Parathyroid adenoma (tissue), 2 donors: ENCODE results near the gene FARS2.

Source experiments
- H2AFZ ChIP-seq: fragments of 300-600 bp; sonication (generic); one replicate; pipeline ENCODE4 v1.7.0; 2017; ENCODE audit warnings: antibody characterized with exemption, mild to moderate bottlenecking
- H3K27ac ChIP-seq: fragments of 300-600 bp; sonication (generic); one replicate; pipeline ENCODE4 v1.7.0; 2017
- H3K27me3 ChIP-seq: fragments of 300-600 bp; sonication (generic); one replicate; pipeline ENCODE4 v1.7.0; 2017; ENCODE audit warnings: low read length; ENCODE audit not compliant: control insufficient read depth, insufficient read depth
- H3K36me3 ChIP-seq: fragments of 300-600 bp; sonication (generic); one replicate; pipeline ENCODE4 v1.7.0; 2017; ENCODE audit warnings: low read length; ENCODE audit not compliant: control insufficient read depth, insufficient read depth
- H3K4me1 ChIP-seq: fragments of 300-600 bp; sonication (generic); one replicate; pipeline ENCODE4 v1.7.0; 2017; ENCODE audit warnings: control low read depth
- H3K4me2 ChIP-seq: fragments of 300-600 bp; sonication (generic); one replicate; pipeline ENCODE4 v1.7.0; 2017; ENCODE audit warnings: low read length
- H3K4me3 ChIP-seq: fragments of 300-600 bp; sonication (generic); one replicate; pipeline ENCODE4 v1.7.0; 2017; ENCODE audit warnings: low read depth, low read length
- H3K79me2 ChIP-seq: fragments of 300-600 bp; sonication (generic); one replicate; pipeline ENCODE4 v1.7.0; 2017; ENCODE audit warnings: control low read depth
- H3K9ac ChIP-seq: fragments of 300-600 bp; sonication (generic); one replicate; pipeline ENCODE4 v1.7.0; 2017; ENCODE audit warnings: mild to moderate bottlenecking
- H3K9me3 ChIP-seq: fragments of 300-600 bp; sonication (generic); one replicate; pipeline ENCODE4 v1.7.0; 2017; ENCODE audit warnings: low read length; ENCODE audit not compliant: control insufficient read depth
- TF ChIP-seq, protein P1 (sequence below): fragments of 300-600 bp; sonication (generic); IDR thresholded peaks from one replicate; pipeline ENCODE4 v1.7.0; 2017; ENCODE audit warnings: antibody characterized with exemption, mild to moderate bottlenecking
- donor health status: primary hyperparathyroidism.

The FARS2 gene

GRCh38 chr6:5247201-5247600 is 14.1 kb upstream of the FARS2 start:
- Histone ChIP-seq H3K27me3 (no peaks in the 10 kb centered on the region), H3K27ac (no peak overlapping the region), H3K4me1 (no peaks in the 10 kb centered on the region), H3K9me3 (no peaks in the 10 kb centered on the region), H3K4me2 (no peak overlapping the region), H2AFZ (no peak overlapping the region), H3K4me3 (no peak overlapping the region), H3K36me3 (no peaks in the 10 kb centered on the region), H3K79me2 (peaks cover 2% of the 10 kb centered on the region), H3K9ac (no peak overlapping the region)
- TF ChIP-seq, protein P1, sequence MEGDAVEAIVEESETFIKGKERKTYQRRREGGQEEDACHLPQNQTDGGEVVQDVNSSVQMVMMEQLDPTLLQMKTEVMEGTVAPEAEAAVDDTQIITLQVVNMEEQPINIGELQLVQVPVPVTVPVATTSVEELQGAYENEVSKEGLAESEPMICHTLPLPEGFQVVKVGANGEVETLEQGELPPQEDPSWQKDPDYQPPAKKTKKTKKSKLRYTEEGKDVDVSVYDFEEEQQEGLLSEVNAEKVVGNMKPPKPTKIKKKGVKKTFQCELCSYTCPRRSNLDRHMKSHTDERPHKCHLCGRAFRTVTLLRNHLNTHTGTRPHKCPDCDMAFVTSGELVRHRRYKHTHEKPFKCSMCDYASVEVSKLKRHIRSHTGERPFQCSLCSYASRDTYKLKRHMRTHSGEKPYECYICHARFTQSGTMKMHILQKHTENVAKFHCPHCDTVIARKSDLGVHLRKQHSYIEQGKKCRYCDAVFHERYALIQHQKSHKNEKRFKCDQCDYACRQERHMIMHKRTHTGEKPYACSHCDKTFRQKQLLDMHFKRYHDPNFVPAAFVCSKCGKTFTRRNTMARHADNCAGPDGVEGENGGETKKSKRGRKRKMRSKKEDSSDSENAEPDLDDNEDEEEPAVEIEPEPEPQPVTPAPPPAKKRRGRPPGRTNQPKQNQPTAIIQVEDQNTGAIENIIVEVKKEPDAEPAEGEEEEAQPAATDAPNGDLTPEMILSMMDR: no peak

DNA sequence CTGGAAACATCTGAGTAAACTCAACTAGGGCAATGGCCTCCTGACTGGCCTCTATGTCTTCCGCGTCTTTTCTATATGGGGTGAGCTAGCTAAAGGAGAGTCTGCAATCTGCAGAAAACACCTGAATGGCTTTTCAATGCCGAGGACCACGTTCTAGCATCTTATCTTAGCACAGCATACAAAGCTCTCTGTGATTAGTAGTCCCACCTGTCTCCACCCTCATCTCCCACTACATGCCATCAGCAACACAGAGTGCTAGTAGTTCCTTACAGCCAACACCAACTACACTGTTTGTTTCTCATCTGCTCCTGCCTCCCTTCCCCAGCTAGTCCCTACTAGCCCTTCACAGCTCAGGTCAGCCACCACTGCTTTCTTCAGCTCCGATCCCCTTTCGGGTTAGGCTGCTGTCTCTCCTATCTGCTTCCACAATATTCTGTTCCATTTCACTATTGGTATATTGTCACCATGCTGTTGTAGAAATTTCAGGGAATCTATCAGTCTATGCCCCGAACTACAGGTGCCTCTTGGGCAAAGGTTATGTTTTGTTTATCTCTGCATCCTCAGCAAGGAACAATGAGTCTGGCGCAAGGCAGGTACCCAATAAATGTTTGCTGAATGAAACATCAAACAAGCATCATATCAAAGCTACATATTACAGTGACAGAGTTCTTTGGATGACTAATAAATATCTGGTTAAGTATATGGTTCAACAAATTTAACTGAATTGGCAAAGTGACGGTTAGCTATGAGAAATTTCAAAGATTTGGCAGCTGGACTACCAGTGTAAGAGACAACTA is 12.8 kb upstream of the FARS2 start:
- no peaks in the 10 kb centered on the region for H3K9me3 ChIP-seq
- no peak overlapping the region for H3K27ac ChIP-seq
- TF ChIP-seq, protein P1: no peak
- H3K79me2 ChIP-seq: peaks cover 8% of the 10 kb centered on the region
- no peaks in the 10 kb centered on the region for H3K27me3 ChIP-seq
- H3K9ac ChIP-seq: no peak overlapping the region
- no peak overlapping the region for H3K4me2 ChIP-seq
- H3K36me3 ChIP-seq: no peaks in the 10 kb centered on the region
- H2AFZ ChIP-seq: no peak overlapping the region
- H3K4me3 ChIP-seq: no peak overlapping the region
- H3K4me1 ChIP-seq: no peaks in the 10 kb centered on the region

GRCh38 chr6:5249451-5250122 is 11.7 kb upstream of the FARS2 start:
- TF ChIP-seq, protein P1: no peak
- no peak overlapping the region for H3K4me3 ChIP-seq
- no peak overlapping the region for H3K4me2 ChIP-seq
- H3K4me1 ChIP-seq: no peaks in the 10 kb centered on the region
- H3K27ac ChIP-seq: no peak overlapping the region
- H3K27me3 ChIP-seq: no peaks in the 10 kb centered on the region
- no peak overlapping the region for H2AFZ ChIP-seq
- no peak overlapping the region for H3K9ac ChIP-seq
- no peaks in the 10 kb centered on the region for H3K9me3 ChIP-seq
- H3K79me2 ChIP-seq: peaks cover 8% of the 10 kb centered on the region
- H3K36me3 ChIP-seq: no peaks in the 10 kb centered on the region

GRCh38 chr6:5250451-5250850 is 10.9 kb upstream of the FARS2 start:
- Histone ChIP-seq H3K36me3 (no peaks in the 10 kb centered on the region), H3K4me3 (no peak overlapping the region), H2AFZ (no peak overlapping the region), H3K27me3 (no peaks in the 10 kb centered on the region), H3K4me1 (no peaks in the 10 kb centered on the region), H3K4me2 (no peak overlapping the region), H3K9me3 (no peaks in the 10 kb centered on the region), H3K9ac (no peak overlapping the region), H3K27ac (no peak overlapping the region), H3K79me2 (peaks cover 10% of the 10 kb centered on the region)
- TF ChIP-seq, protein P1: no peak
